Transverse colon (tissue), 4 donors: Measurements from ENCODE around the gene SS18.

Source experiments
- EP300 ChIP-seq: sonication (generic); formaldehyde crosslinking; IDR thresholded peaks from one replicate; pipeline ENCODE4 v1.6.1; 2017; ENCODE audit warnings: antibody characterized with exemption, low read depth
- POLR2A ChIP-seq: fragments of 450-650 bp; IDR thresholded peaks from one replicate; pipeline ENCODE4 v1.6.1; 2016; ENCODE audit warnings: antibody characterized with exemption, mild to moderate bottlenecking, moderate library complexity
- POLR2AphosphoS5 ChIP-seq, 3 donors: sonication (generic); formaldehyde crosslinking; IDR thresholded peaks; one replicate each; pipeline ENCODE4 v1.6.1; 2016; ENCODE audit warnings: antibody characterized with exemption in 3 of 3
- TF ChIP-seq, protein P1 (sequence below), 5 experiments: fragments of 200-600 bp in 3 of 5; fragments of 450-650 bp in 2 of 5; sonication (generic) in 3 of 5; IDR thresholded peaks; 1 replicate in 2 of 5; 2 replicates in 3 of 5; pipeline ENCODE4 v1.5.1; 2016 to 2017; ENCODE audit warnings: antibody characterized with exemption in 5 of 5, inconsistent platforms in 3 of 5, mild to moderate bottlenecking in 2 of 5, moderate library complexity in 1 of 5

DNA sequence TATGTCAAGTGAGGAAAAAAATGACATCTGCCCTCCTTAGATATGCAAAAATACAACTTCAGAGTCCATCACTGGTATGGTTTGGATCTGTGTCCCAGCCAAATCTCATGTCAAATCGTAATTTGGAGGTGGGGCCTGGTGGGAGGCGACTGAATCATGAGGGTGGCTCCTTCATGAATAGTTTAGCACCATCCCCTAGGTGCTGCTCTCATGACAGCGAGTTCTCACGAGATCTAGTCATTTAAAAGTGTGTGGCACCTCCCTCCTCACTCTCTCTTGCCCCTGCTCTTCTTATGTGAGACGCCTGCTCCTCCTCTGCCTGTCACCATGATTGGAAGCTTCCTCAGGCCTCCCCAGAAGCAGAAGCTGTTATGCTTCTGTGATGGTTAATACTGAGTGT is 37.4 kb upstream of the SS18 start:
- TF ChIP-seq, protein P1, sequence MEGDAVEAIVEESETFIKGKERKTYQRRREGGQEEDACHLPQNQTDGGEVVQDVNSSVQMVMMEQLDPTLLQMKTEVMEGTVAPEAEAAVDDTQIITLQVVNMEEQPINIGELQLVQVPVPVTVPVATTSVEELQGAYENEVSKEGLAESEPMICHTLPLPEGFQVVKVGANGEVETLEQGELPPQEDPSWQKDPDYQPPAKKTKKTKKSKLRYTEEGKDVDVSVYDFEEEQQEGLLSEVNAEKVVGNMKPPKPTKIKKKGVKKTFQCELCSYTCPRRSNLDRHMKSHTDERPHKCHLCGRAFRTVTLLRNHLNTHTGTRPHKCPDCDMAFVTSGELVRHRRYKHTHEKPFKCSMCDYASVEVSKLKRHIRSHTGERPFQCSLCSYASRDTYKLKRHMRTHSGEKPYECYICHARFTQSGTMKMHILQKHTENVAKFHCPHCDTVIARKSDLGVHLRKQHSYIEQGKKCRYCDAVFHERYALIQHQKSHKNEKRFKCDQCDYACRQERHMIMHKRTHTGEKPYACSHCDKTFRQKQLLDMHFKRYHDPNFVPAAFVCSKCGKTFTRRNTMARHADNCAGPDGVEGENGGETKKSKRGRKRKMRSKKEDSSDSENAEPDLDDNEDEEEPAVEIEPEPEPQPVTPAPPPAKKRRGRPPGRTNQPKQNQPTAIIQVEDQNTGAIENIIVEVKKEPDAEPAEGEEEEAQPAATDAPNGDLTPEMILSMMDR (IDR thresholded peaks at IDR 0.05), result no peak
- no peak for TF ChIP-seq EP300
- TF ChIP-seq POLR2AphosphoS5 (IDR thresholded peaks at IDR 0.05), result no peak
- TF ChIP-seq POLR2A, result no peak
